NT2/D1 (cell line): ENCODE data around the gene CSTF2T.

Experiments used
- SUZ12 ChIP-seq: IDR thresholded peaks from 2 replicates; pipeline ENCODE4 v1.6.1; 2011; ENCODE audit not compliant: insufficient read length, insufficient read depth; ENCODE audit errors: extremely low read depth
- YY1 ChIP-seq: IDR thresholded peaks from 2 replicates; pipeline ENCODE4 v1.6.1; 2011; ENCODE audit not compliant: insufficient read length, insufficient read depth
- ZNF274 ChIP-seq: IDR thresholded peaks from 2 replicates; pipeline ENCODE4 v1.6.1; 2011; ENCODE audit warnings: mild to moderate bottlenecking, low read depth, low read length

DNA sequence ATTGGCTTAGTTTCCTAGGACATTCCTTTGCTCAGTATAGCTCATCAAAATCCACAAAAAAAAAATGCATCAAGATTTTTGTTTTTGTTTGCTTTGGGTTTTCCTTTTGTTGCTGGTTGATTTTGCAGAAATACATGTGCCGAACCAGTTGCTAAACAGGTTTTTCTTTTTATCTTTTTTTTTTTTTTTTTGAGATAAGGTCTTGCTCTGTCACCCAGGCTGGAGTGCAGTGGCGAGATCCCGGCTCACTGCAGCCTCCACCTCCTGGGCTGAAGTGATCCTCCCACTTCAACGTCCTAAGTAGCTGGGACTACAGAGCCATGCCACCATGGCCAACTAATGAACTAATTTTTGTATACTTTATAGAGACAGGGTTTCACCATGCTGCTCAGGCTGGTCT, 8.3 kb downstream of the CSTF2T start:
- TF ChIP-seq YY1 (no peak), ZNF274 (no peak), SUZ12 (no peak)
